ENCODE results near the gene GNAI3.
A peak's percentile ranks its signal among the peaks of the same experiment; 100 is the strongest.

Gene GNAI3

DNA sequence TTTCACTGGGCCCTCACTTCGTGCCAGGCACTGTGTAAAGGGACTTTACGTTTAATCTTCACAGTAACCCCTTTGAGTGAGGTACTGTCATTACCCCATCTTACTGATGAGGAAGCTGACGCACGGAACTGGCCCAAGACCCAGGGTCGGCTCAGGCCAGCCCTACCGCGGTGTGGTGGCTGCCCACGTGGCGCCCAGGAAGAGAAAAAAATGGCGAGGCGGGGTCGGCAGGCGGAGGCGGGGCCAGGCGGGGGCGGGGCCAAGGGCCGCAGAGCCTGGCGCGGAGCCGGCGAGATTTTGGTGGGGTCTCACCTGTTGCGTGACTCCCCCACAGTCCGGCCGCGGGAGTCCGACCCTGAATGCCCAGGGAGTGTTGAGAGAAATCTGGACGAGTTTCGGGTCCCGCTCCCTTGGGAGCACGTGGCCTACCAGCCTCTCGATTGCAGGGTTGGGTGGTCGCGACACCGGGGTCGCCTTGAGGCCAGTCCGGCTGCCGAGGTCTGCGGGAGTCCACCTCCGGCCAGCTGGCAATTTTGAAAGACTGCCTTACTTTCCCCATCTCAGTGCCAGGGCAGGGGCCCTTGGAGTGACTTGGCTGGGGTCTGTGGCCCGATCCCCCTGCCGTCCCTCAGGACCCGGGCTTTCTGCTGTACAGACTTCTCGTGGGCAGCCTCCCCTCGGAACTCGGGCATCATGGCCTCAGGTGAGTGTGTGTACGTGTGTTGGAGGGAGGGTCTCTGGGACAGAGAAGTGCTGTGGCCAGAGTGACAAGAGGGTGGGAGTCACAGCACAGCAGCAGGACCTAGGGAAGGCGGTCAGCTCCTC is 71.4 kb downstream of the GNAI3 start, which contains the start of the genes AMPD2 and GNAT2:
Gene AMPD2 (plus strand): TSS at position 262 of the 825 bp plus-strand sequence. CDS start 1,339 bp downstream, outside the sequence.
Gene GNAT2 (minus strand): TSS at position 41 of the 825 bp plus-strand sequence. CDS start 6,746 bp downstream, outside the sequence.
- Histone ChIP-seq H3K79me1 (ENCODE audit: low read depth, low read length) (peaks cover 12% of the 10 kb centered on the region), H4K8ac (ENCODE audit: low read depth, low read length) (no peak within 1 kb of the TSS), H3K4me3 (ENCODE audit: low read length in 2 of 2) (peak within 1 kb of the TSS; percentile 82 to 87), H2AK5ac (ENCODE audit: low read depth, low read length) (peak within 1 kb of the TSS; percentile 12), H4K91ac (ENCODE audit: low read depth, low read length, poor library complexity) (no peak within 1 kb of the TSS), H3K9ac (ENCODE audit: low read depth, low read length, poor library complexity) (peak within 1 kb of the TSS; percentile 74), H3K27me3 (ENCODE audit: control insufficient read depth in 3 of 3, insufficient read depth in 3 of 3, low read depth in 1 of 3, low read length in 3 of 3) (no peaks in the 10 kb centered on the region), H2BK15ac (ENCODE audit: low read length) (no peak within 1 kb of the TSS), H3K18ac (ENCODE audit: low read length) (peak within 1 kb of the TSS; percentile 74), H3K36me3 (replicated peaks in 1 of 2; ENCODE audit: control insufficient read depth in 2 of 2, insufficient read depth in 2 of 2, low read length in 2 of 2) (peaks cover 0 to under 1% of the 10 kb centered on the region in 2 donors), H2BK120ac (ENCODE audit: low read depth, low read length) (no peak within 1 kb of the TSS), H2BK5ac (ENCODE audit: low read length) (no peak within 1 kb of the TSS), H3K14ac (ENCODE audit: low read length) (peak within 1 kb of the TSS; percentile 5), H3K9me3 (replicated peaks in 1 of 2; ENCODE audit: control insufficient read depth in 2 of 2, insufficient read depth in 1 of 2, low read depth in 1 of 2, low read length in 2 of 2) (no peaks in the 10 kb centered on the region), H3K4me1 (ENCODE audit: control insufficient read depth in 2 of 2, insufficient read depth in 1 of 2, low read depth in 1 of 2, low read length in 2 of 2) (peaks cover 24 to 56% of the 10 kb centered on the region in 2 donors), H2BK12ac (ENCODE audit: low read length) (no peak within 1 kb of the TSS), H3K23ac (ENCODE audit: low read depth, low read length, poor library complexity) (no peak within 1 kb of the TSS), H3K4me2 (ENCODE audit: insufficient read depth, low read length, poor library complexity, severe bottlenecking) (peak within 1 kb of the TSS; percentile 94), H3K4ac (ENCODE audit: low read length) (no peak within 1 kb of the TSS), H2AFZ (ENCODE audit: low read length) (peak within 1 kb of the TSS; percentile 93), H3K27ac (replicated peaks; ENCODE audit: low read length) (peak within 1 kb of the TSS; percentile 63)
- no CpG with 5 or more reads among the region's 47 CpGs for WGBS, 2 donors (ENCODE audit: extremely low coverage in 2 of 2, insufficient read length in 2 of 2, insufficient replicate concordance in 1 of 2)
- peak; percentile 52 for DNase-seq (ENCODE audit: low spot score)

- Histone ChIP-seq H2AK5ac (ENCODE audit: low read depth, low read length) (no peak overlapping the region), H2BK5ac (ENCODE audit: low read length) (no peak overlapping the region), H3K36me3 (replicated peaks in 1 of 2; ENCODE audit: control insufficient read depth in 2 of 2, insufficient read depth in 2 of 2, low read length in 2 of 2) (peaks cover 0 to 3% of the 10 kb centered on the region in 2 donors), H2BK12ac (ENCODE audit: low read length) (no peak overlapping the region), H3K18ac (ENCODE audit: low read length) (peak overlapping the region; percentile 74), H3K4ac (ENCODE audit: low read length) (no peak overlapping the region), H3K9me3 (replicated peaks in 1 of 2; ENCODE audit: control insufficient read depth in 2 of 2, insufficient read depth in 1 of 2, low read depth in 1 of 2, low read length in 2 of 2) (no peaks in the 10 kb centered on the region), H4K91ac (ENCODE audit: low read depth, low read length, poor library complexity) (no peak overlapping the region), H3K9ac (ENCODE audit: low read depth, low read length, poor library complexity) (peak overlapping the region; percentile 74), H3K4me2 (ENCODE audit: insufficient read depth, low read length, poor library complexity, severe bottlenecking) (peak overlapping the region; percentile 94), H3K79me1 (ENCODE audit: low read depth, low read length) (peaks cover 14% of the 10 kb centered on the region), H3K4me3 (ENCODE audit: low read length in 2 of 2) (peak overlapping the region; percentile 82 to 87), H2BK120ac (ENCODE audit: low read depth, low read length) (no peak overlapping the region), H3K14ac (ENCODE audit: low read length) (peak overlapping the region; percentile 5), H2AFZ (ENCODE audit: low read length) (peak overlapping the region; percentile 93), H4K8ac (ENCODE audit: low read depth, low read length) (no peak overlapping the region), H3K27me3 (ENCODE audit: control insufficient read depth in 3 of 3, insufficient read depth in 3 of 3, low read depth in 1 of 3, low read length in 3 of 3) (no peaks in the 10 kb centered on the region), H2BK15ac (ENCODE audit: low read length) (no peak overlapping the region), H3K4me1 (ENCODE audit: control insufficient read depth in 2 of 2, insufficient read depth in 1 of 2, low read depth in 1 of 2, low read length in 2 of 2) (peaks cover 24 to 56% of the 10 kb centered on the region in 2 donors), H3K27ac (replicated peaks; ENCODE audit: low read length) (peak overlapping the region; percentile 63), H3K23ac (ENCODE audit: low read depth, low read length, poor library complexity) (no peak overlapping the region)
- WGBS, 2 donors (ENCODE audit: extremely low coverage in 2 of 2, insufficient read length in 2 of 2, insufficient replicate concordance in 1 of 2): no CpG with 5 or more reads among the region's 9 CpGs
- no peak for DNase-seq (ENCODE audit: low spot score)
Measured at GRCh38 chr1:109620401-109620791, 72.0 kb downstream of the GNAI3 start.

- Histone ChIP-seq H3K9ac (ENCODE audit: low read depth, low read length, poor library complexity) (peak overlapping the region; percentile 77), H3K79me1 (ENCODE audit: low read depth, low read length) (peaks cover 16% of the 10 kb centered on the region), H3K4me3 (ENCODE audit: low read length in 2 of 2) (peak overlapping the region; percentile 82 to 87), H2BK120ac (ENCODE audit: low read depth, low read length) (no peak overlapping the region), H3K4me1 (ENCODE audit: control insufficient read depth in 2 of 2, insufficient read depth in 1 of 2, low read depth in 1 of 2, low read length in 2 of 2) (peaks cover 24 to 56% of the 10 kb centered on the region in 2 donors), H3K4me2 (ENCODE audit: insufficient read depth, low read length, poor library complexity, severe bottlenecking) (peak overlapping the region; percentile 94), H3K27ac (replicated peaks; ENCODE audit: low read length) (peak overlapping the region; percentile 63), H4K8ac (ENCODE audit: low read depth, low read length) (no peak overlapping the region), H2BK12ac (ENCODE audit: low read length) (no peak overlapping the region), H3K23ac (ENCODE audit: low read depth, low read length, poor library complexity) (no peak overlapping the region), H3K36me3 (replicated peaks in 1 of 2; ENCODE audit: control insufficient read depth in 2 of 2, insufficient read depth in 2 of 2, low read length in 2 of 2) (peaks cover 0 to 8% of the 10 kb centered on the region in 2 donors), H2BK5ac (ENCODE audit: low read length) (no peak overlapping the region), H3K14ac (ENCODE audit: low read length) (no peak overlapping the region), H2BK15ac (ENCODE audit: low read length) (no peak overlapping the region), H3K27me3 (ENCODE audit: control insufficient read depth in 3 of 3, insufficient read depth in 3 of 3, low read depth in 1 of 3, low read length in 3 of 3) (no peaks in the 10 kb centered on the region), H3K18ac (ENCODE audit: low read length) (peak overlapping the region; percentile 80), H3K9me3 (replicated peaks in 1 of 2; ENCODE audit: control insufficient read depth in 2 of 2, insufficient read depth in 1 of 2, low read depth in 1 of 2, low read length in 2 of 2) (no peaks in the 10 kb centered on the region), H4K91ac (ENCODE audit: low read depth, low read length, poor library complexity) (no peak overlapping the region), H2AK5ac (ENCODE audit: low read depth, low read length) (no peak overlapping the region), H3K4ac (ENCODE audit: low read length) (no peak overlapping the region), H2AFZ (ENCODE audit: low read length) (peak overlapping the region; percentile 93)
- WGBS, 2 donors (ENCODE audit: extremely low coverage in 2 of 2, insufficient read length in 2 of 2, insufficient replicate concordance in 1 of 2): no CpG with 5 or more reads among the region's 18 CpGs
- DNase-seq (ENCODE audit: low spot score): peak; percentile 74
Measured at GRCh38 chr1:109620841-109621286, 72.4 kb downstream of the GNAI3 start.
